GM20000 (cell line): Measurements from ENCODE around the gene LSG1.
"Not testable (repeated sequence)": the region's sequence is repeated elsewhere in the genome, so short reads cannot be mapped to it uniquely, and the experiment has no call there.

Experiments
- DNase-seq: peaks from one replicate; pipeline ENCODE4 v3.0.0; 2012; ENCODE audit warnings: low spot score
- CTCF ChIP-seq: IDR thresholded peaks from 2 replicates; pipeline ENCODE4 v1.5.1; 2012; ENCODE audit warnings: mild to moderate bottlenecking, control low read depth; ENCODE audit errors: extremely low read depth, missing control alignments

The LSG1 gene

GRCh38 chr3:194637066-194637465, 34.9 kb downstream of the LSG1 start:
- DNase-seq, result no peak
- no peak for TF ChIP-seq CTCF

DNA sequence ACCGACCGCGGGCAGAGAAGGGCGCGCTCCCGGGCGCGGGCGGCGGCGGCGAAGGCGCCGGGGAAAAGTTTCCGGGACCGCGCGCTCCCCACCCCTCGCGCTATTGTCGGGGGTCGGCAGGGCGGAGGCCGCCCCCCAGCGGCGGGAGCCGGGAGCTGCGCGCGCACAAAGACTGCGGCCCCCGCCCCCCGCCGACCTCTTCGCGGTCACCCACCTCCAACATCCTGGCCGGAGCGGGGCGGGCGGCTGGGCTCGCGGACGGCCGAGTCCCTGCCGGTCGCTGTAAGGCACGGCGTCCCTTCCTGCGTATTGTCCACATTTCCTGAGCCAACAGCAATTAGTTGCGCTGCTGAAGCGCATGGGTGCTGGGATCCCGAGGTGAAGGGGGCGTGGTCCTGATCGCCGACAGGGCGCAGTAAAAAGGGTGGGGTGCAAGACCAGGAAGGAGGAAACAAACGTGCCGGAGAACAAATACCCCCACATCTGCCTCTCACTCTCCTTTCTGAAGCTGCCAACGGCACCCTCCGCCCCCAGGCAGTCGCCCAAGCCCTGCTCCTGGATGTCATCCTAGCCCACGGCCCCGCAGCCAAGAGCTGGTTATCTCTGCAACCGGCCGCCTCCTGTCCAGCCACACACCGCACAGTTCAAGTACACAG, 38.5 kb downstream of the LSG1 start, which contains the start of gene TMEM44:
Gene TMEM44 (minus strand): TSS at position 71 of the 656 bp plus-strand sequence. CDS start 204 bp downstream, outside the sequence.
- peak; percentile 59 for TF ChIP-seq CTCF

DNA sequence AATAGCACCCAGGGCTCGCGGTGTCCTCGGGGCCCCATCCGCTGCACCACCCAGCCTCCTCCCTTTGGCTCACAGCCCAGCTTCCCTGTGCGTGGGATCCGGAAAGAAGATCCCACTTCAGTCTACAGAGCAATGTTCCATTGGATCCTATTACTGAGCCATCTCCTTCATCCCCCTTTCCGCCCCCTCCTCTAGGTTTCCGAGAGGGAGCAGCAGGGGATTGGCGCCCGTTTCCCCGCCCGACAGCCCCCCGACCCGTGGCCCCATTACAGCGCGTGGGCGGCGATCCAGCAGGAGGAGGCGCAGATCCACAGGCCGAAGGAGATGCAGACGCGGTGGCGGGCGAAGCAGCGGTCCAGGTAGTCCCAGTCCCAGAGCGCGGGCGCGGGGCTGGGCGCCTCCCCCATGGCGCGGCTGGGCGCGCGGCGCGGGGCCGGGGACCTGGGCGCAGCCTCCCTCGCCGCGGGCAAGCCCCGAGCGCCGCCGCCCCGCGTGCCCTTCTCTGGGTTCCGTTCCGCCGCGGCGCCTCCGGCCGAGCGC, 39.1 kb downstream of the LSG1 start:
- TF ChIP-seq CTCF, result no peak
- DNase-seq, result no peak

More for the DNA sequence above, 38.5 kb downstream of the LSG1 start, which contains the start of gene TMEM44:
- peak; percentile 95 for DNase-seq

GRCh38 chr3:194632226-194632808, 39.7 kb downstream of the LSG1 start:
- no peak for TF ChIP-seq CTCF
- DNase-seq, result no peak

GRCh38 chr3:194631696-194632095, 40.3 kb downstream of the LSG1 start:
- TF ChIP-seq CTCF, result no peak
- DNase-seq, result no peak

GRCh38 chr3:194630681-194631080, 41.3 kb downstream of the LSG1 start:
- DNase-seq, result not testable (repeated sequence)

DNA sequence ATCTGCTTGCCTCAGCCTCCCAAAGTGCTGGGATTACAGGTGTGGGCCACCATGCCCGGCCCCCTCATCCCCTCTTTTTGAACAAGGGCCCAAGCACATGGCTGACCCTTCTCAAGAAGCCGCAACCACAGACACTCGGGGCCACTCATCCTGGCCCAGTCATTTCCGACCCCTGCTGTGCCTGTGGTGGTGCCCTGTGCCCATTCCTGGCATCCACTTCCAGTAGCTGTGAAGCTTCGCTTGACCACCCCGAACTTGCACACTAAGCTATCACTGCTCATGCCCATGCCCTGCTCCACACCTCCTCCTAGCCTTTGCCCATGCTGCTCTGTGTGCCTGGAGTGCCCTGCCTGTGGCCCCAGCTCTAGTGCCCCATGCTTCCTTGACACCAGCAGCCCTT, 47.0 kb downstream of the LSG1 start:
- DNase-seq, result no peak
- TF ChIP-seq CTCF, result no peak
